SU-DHL-6 (cell line): ENCODE results near the gene BIN1.

Experiments
- H2AFZ ChIP-seq: fragments of 200-600 bp; sonication (generic); 2 replicates; pipeline ENCODE4 v1.6.1; 2014; ENCODE audit warnings: low read depth, mild to moderate bottlenecking, moderate library complexity, mixed read lengths, antibody characterized with exemption, low read length; ENCODE audit not compliant: severe bottlenecking
- H3F3A ChIP-seq: fragments of 200-600 bp; shearing (Covaris generic); 2 replicates; pipeline ENCODE4 v1.6.0; 2016; ENCODE audit warnings: antibody characterized with exemption, mild to moderate bottlenecking; ENCODE audit not compliant: insufficient read depth
- H3K27ac ChIP-seq: fragments of 200-600 bp; sonication (generic); 2 replicates; pipeline ENCODE4 v1.5.1; 2016; ENCODE audit warnings: low read depth, mild to moderate bottlenecking, low read length, moderate library complexity, mixed read lengths
- H3K27me3 ChIP-seq: fragments of 200-600 bp; sonication (generic), shearing (Covaris generic); 2 replicates; pipeline ENCODE4 v1.6.0; 2014; ENCODE audit warnings: mild to moderate bottlenecking, low read length
- H3K36me3 ChIP-seq: fragments of 200-600 bp; sonication (generic); 2 replicates; pipeline ENCODE4 v1.6.1; 2014; ENCODE audit warnings: mild to moderate bottlenecking, low read length, mixed read lengths
- H3K4me2 ChIP-seq: fragments of 300-600, 200-600 bp; shearing (Covaris generic), sonication (generic); 2 replicates; pipeline ENCODE4 v1.6.0; 2014; ENCODE audit warnings: low read length, low read depth, mild to moderate bottlenecking; ENCODE audit not compliant: poor library complexity, severe bottlenecking
- H3K4me3 ChIP-seq: fragments of 200-600 bp; sonication (generic); 2 replicates; pipeline ENCODE4 v1.5.1; 2014; ENCODE audit warnings: antibody characterized with exemption, low read length, mild to moderate bottlenecking, mixed read lengths; ENCODE audit not compliant: insufficient read depth, poor library complexity, severe bottlenecking
- H3K79me2 ChIP-seq: fragments of 200-600 bp; sonication (generic); 2 replicates; pipeline ENCODE4 v1.6.1; 2014; ENCODE audit warnings: mild to moderate bottlenecking, low read length, moderate library complexity; ENCODE audit not compliant: insufficient read depth
- H3K9ac ChIP-seq: fragments of 200-600 bp; sonication (generic); 2 replicates; pipeline ENCODE4 v1.7.0; 2014; ENCODE audit warnings: mild to moderate bottlenecking, low read length
- H3K9me2 ChIP-seq: fragments of 200-600 bp; sonication (generic); replicated peaks from 2 replicates; pipeline ENCODE4 v1.6.1; 2014; ENCODE audit warnings: low read length; ENCODE audit not compliant: insufficient read depth
- H3K9me3 ChIP-seq: fragments of 200-600 bp; sonication (generic); 2 replicates; pipeline ENCODE4 v1.6.1; 2014; ENCODE audit warnings: low read length, mixed read lengths; ENCODE audit not compliant: insufficient read depth
- H4K20me1 ChIP-seq: fragments of 200-600 bp; sonication (generic); 2 replicates; pipeline ENCODE4 v1.6.1; 2014; ENCODE audit warnings: low read depth, mild to moderate bottlenecking, antibody characterized with exemption, low read length, moderate library complexity, mixed read lengths
- EZH2phosphoT487 ChIP-seq: fragments of 200-600 bp; sonication (generic), shearing (Covaris generic); conservative IDR thresholded peaks from 2 replicates; pipeline ENCODE4 v1.6.1; 2018; ENCODE audit warnings: mild to moderate bottlenecking, antibody characterized with exemption, low read length, moderate library complexity, mixed read lengths
- TF ChIP-seq, protein P1 (sequence below): fragments of 200-600 bp; sonication (generic); IDR thresholded peaks from one replicate; pipeline ENCODE4 v1.5.1; 2017; ENCODE audit warnings: antibody characterized with exemption, mild to moderate bottlenecking, low read length, moderate library complexity; ENCODE audit not compliant: insufficient read depth, poor library complexity, severe bottlenecking

The BIN1 gene

DNA sequence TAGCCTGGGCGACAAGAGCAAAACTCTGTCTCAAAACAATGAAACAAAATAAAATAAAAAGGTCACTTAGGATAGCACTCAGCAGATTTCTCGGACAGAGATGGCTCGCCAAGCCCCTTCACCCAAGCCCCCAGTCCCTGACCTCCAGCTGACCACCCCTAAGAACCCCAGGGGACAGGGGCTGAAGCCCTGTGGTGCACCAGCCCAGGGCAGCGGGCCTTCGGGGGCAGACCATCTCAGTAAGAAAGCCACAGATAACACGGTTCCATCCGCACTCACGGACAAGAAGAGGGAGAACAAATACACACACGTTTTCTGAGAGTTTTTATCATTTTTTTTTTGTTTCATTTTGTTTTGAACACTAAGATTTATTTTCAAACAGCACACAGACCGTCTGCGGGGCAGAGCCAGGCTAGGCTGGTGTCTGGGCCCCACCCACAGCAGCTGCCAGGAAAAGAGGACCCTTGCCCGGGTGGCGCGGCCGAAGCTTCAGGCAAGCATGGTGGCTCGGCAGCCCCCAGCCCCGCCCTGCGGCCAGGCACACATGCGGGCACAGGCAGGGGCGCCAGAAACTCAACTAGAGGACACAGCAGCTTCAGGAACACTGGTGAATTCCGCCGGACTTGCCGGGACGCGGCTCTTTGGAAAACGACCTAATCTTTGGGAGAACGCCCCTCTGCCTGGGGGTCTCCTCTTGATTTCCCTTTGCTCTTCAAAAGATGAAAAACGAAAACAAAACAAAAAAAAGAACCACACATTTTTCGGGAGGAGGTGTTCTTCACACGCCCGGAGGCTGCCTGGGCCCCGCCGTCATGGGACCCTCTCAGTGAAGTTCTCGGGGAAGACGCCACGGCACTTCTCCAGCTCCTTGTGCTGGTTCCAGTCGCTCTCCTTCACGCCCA is 59.0 kb downstream of the BIN1 start:
- no peaks in the 10 kb centered on the region for H3F3A ChIP-seq
- TF ChIP-seq, protein P1, sequence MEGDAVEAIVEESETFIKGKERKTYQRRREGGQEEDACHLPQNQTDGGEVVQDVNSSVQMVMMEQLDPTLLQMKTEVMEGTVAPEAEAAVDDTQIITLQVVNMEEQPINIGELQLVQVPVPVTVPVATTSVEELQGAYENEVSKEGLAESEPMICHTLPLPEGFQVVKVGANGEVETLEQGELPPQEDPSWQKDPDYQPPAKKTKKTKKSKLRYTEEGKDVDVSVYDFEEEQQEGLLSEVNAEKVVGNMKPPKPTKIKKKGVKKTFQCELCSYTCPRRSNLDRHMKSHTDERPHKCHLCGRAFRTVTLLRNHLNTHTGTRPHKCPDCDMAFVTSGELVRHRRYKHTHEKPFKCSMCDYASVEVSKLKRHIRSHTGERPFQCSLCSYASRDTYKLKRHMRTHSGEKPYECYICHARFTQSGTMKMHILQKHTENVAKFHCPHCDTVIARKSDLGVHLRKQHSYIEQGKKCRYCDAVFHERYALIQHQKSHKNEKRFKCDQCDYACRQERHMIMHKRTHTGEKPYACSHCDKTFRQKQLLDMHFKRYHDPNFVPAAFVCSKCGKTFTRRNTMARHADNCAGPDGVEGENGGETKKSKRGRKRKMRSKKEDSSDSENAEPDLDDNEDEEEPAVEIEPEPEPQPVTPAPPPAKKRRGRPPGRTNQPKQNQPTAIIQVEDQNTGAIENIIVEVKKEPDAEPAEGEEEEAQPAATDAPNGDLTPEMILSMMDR = no peak
- no peak for TF ChIP-seq EZH2phosphoT487
- H3K4me3 ChIP-seq = no peak overlapping the region
- no peak overlapping the region for H3K27ac ChIP-seq
- H3K9me3 ChIP-seq = no peaks in the 10 kb centered on the region
- no peaks in the 10 kb centered on the region for H3K9me2 ChIP-seq
- H3K36me3 ChIP-seq = no peaks in the 10 kb centered on the region
- no peak overlapping the region for H3K4me2 ChIP-seq
- H3K79me2 ChIP-seq = no peaks in the 10 kb centered on the region
- no peaks in the 10 kb centered on the region for H4K20me1 ChIP-seq
- H3K9ac ChIP-seq = no peak overlapping the region
- H3K27me3 ChIP-seq = no peaks in the 10 kb centered on the region
- no peak overlapping the region for H2AFZ ChIP-seq

DNA sequence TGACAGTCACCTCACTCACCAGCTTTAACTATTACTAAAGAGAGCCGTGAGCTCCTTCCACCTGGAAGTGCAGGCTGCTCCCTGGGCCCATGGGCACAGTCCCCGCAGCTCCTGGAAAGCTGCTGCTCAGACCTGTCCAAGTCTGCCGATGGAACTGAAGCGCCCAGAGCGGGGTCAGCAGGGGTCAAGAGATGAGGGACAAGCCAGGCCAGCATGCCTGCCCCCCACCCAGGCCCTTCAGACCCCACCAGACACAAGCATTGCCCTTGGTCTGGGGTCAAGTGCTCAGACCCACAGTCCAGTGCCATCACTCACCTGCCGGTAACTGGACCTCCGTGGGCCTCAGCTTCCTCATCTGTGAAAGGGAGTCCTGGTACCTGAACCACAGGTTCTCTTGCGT is 59.9 kb downstream of the BIN1 start:
- Histone ChIP-seq H3K27me3 (no peaks in the 10 kb centered on the region), H2AFZ (no peak overlapping the region), H3K9me3 (no peaks in the 10 kb centered on the region), H3K4me2 (no peak overlapping the region), H3K9ac (no peak overlapping the region), H3K36me3 (no peaks in the 10 kb centered on the region), H3K27ac (no peak overlapping the region), H3K4me3 (no peak overlapping the region), H4K20me1 (no peaks in the 10 kb centered on the region), H3F3A (no peaks in the 10 kb centered on the region), H3K79me2 (no peaks in the 10 kb centered on the region), H3K9me2 (no peaks in the 10 kb centered on the region)
- no peak for TF ChIP-seq EZH2phosphoT487
- TF ChIP-seq, protein P1 = no peak

DNA sequence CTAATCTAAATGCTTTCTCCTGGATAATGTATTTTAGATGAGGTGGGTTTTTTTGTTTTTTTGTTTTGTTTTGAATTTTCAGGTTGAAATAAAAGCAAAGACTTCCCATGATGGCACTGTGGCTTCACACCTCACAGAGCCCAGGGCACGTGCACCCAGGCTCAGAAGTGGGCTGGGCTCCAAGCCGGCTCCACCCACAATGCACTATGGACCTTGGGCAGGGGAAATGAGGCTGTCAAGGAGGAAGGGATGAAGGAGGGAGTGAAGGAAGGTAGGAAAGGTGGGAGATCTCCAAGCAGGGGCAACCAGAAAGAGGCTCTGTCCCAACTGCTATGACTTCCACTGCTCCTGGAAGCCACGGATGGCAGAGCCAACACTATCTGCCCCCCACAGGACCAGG is 60.4 kb downstream of the BIN1 start:
- no peak overlapping the region for H2AFZ ChIP-seq
- H3K79me2 ChIP-seq = no peaks in the 10 kb centered on the region
- H3K27me3 ChIP-seq = no peaks in the 10 kb centered on the region
- H3K4me2 ChIP-seq = no peak overlapping the region
- no peaks in the 10 kb centered on the region for H3K36me3 ChIP-seq
- H4K20me1 ChIP-seq = no peaks in the 10 kb centered on the region
- H3K9me3 ChIP-seq = no peaks in the 10 kb centered on the region
- H3K27ac ChIP-seq = no peak overlapping the region
- H3K9ac ChIP-seq = no peak overlapping the region
- H3K4me3 ChIP-seq = no peak overlapping the region
- no peaks in the 10 kb centered on the region for H3K9me2 ChIP-seq
- TF ChIP-seq EZH2phosphoT487 = no peak
- TF ChIP-seq, protein P1 = no peak
- no peaks in the 10 kb centered on the region for H3F3A ChIP-seq
